Fibroblast of pulmonary artery (primary cell): ENCODE results near the gene TRIM8.

Experiments
- DNase-seq: peaks from one replicate; pipeline ENCODE4 v3.0.0-alpha.2; 2010; ENCODE audit warnings: low read depth
- H3K4me3 ChIP-seq: replicated peaks from 2 replicates; pipeline ENCODE4 v1.5.1; 2011; ENCODE audit warnings: low read depth, mild to moderate bottlenecking, control low read depth, low read length, moderate library complexity
- TF ChIP-seq, protein P1 (sequence below): IDR thresholded peaks from 2 replicates; pipeline ENCODE4 v1.5.1; 2011; ENCODE audit warnings: mild to moderate bottlenecking, control low read depth, low read length, inconsistent platforms; ENCODE audit errors: missing control alignments

The TRIM8 gene

GRCh38 chr10:102633287-102633686 is 11.0 kb upstream of the TRIM8 start:
- TF ChIP-seq, protein P1, sequence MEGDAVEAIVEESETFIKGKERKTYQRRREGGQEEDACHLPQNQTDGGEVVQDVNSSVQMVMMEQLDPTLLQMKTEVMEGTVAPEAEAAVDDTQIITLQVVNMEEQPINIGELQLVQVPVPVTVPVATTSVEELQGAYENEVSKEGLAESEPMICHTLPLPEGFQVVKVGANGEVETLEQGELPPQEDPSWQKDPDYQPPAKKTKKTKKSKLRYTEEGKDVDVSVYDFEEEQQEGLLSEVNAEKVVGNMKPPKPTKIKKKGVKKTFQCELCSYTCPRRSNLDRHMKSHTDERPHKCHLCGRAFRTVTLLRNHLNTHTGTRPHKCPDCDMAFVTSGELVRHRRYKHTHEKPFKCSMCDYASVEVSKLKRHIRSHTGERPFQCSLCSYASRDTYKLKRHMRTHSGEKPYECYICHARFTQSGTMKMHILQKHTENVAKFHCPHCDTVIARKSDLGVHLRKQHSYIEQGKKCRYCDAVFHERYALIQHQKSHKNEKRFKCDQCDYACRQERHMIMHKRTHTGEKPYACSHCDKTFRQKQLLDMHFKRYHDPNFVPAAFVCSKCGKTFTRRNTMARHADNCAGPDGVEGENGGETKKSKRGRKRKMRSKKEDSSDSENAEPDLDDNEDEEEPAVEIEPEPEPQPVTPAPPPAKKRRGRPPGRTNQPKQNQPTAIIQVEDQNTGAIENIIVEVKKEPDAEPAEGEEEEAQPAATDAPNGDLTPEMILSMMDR = no peak
- peak; percentile 92 for DNase-seq
- peak overlapping the region; percentile 28 for H3K4me3 ChIP-seq

GRCh38 chr10:102633848-102634247 is 10.4 kb upstream of the TRIM8 start:
- DNase-seq = no peak
- H3K4me3 ChIP-seq = no peak overlapping the region
- TF ChIP-seq, protein P1 = no peak

- H3K4me3 ChIP-seq = no peak overlapping the region
Measured at GRCh38 chr10:102634686-102635085, 9.6 kb upstream of the TRIM8 start.

GRCh38 chr10:102635377-102635776 is 8.9 kb upstream of the TRIM8 start:
- H3K4me3 ChIP-seq = no peak overlapping the region
- no peak for DNase-seq
- TF ChIP-seq, protein P1 = no peak

More at GRCh38 chr10:102634686-102635085, 9.6 kb upstream of the TRIM8 start:
- TF ChIP-seq, protein P1 = no peak
- no peak for DNase-seq

- H3K4me3 ChIP-seq = no peak overlapping the region
- DNase-seq = no peak
- TF ChIP-seq, protein P1 = no peak
Measured at GRCh38 chr10:102639537-102639936, 4.7 kb upstream of the TRIM8 start.

DNA sequence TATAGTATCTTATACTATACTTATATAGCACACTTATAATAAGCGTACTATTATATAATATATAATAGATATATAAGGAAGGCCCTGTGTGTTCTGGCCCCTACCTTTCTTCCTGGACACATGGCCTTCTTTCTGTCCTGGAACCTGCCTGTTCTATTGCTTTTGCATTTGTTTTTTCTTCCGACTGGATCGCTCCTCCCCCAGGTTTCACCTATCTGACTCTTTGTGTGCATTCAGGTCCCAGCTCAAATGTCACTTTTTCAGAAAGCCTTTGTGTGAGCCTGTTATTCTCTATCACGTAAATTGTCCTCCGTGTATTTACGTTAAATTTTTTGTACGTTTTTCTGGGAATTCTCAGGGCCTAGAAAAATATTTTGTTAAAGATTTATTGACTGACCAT is 2.9 kb upstream of the TRIM8 start:
- H3K4me3 ChIP-seq = peak overlapping the region; percentile 100
- DNase-seq = no peak
- TF ChIP-seq, protein P1 = no peak

DNA sequence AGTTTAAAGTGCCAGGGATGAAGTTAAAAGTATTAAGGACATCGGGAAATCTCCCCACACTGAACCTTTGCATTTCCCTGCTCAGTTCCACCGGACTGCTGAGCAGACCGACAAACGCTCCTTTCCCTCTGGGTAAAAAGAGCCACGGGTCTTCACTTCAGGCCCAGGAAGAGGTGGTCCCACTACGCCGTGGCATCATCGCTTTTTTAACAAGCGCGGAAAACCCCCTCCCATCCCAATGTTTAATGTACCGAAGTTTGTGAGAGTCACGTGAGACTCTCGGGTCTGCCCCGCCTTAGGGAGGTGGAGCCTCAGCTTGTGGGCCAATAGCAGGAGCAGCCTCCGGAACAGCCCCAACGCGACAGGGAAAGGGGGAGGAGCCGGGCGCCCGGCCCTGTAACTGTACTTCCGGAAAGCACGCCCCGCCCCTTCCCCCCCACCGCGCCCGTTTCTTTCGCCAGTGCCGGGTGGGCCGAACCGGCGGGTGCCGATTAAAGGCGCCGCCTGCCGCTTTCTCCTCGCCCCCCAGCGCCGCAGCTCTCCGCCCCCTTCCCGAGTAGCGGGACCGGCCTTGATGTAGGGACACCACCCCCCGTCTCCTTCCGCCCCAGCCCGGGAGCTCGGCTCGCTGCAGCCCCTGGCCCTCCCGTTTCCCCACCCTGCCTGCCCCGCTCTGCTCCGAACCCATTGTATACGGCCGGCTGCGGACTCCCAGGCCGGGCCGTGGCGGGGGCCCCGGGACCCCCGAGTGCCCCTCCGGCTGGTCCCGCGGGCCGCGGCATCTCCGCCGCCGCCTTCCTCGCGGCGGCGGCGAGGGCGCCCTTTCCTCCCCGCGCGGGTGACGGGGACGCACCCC is 2.2 kb upstream of the TRIM8 start:
- TF ChIP-seq, protein P1 = no peak
- H3K4me3 ChIP-seq = peak overlapping the region; percentile 100
- DNase-seq = peak; percentile 98
